Erythroblast (primary cell): ENCODE measurements around the gene CTNNA1.

Experiments used
- GATA1 ChIP-seq: IDR thresholded peaks from 2 replicates; pipeline ENCODE4 v1.6.1; 2011; ENCODE audit warnings: low read depth, mild to moderate bottlenecking, control low read depth, low read length, moderate library complexity
- POLR2A ChIP-seq: IDR thresholded peaks from 2 replicates; pipeline ENCODE4 v1.6.1; 2011; ENCODE audit warnings: mild to moderate bottlenecking, low read length

DNA sequence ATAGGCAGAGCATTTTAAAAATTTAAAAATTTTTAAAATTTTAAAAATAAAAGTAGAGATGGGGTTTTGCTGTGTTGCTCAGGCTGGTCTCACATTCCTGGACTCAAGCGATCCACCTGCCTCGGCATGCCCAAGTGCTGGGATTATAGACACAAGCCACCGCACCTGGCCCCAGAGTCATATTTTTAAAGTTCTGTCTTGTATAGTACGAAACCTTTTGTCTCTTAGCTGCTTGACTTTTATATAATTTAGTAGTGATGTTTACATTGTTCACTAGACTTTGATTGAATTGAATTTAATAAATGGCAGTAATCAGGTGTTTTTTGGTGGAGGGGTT lies 90.9 kb downstream of the CTNNA1 start:
- TF ChIP-seq POLR2A (no peak), GATA1 (no peak)
